K562 (cell line): ENCODE data around the gene RNF44. TPM values are rescaled to one million over a fixed set of nuclear protein-coding genes. Genes with fewer than 3 reads are reported as not detected.

Experiments
- ATAC-seq: fragments of 200-7000 bp; cut with Tn5 transposase; 3 replicates; pipeline ENCODE4 v1.9.1; 2020; ENCODE audit warnings: moderate library complexity
- BruUV-seq: library from RNA; stranded (reverse); fragments of 400-500 nt; replicated peaks from 2 replicates; lab custom pipeline; 2021; lab: Mats Ljungman, UMichigan
- CTCF ChIA-PET: fragments of 300-600 bp; formaldehyde crosslinking; extraction: SDS; loops from one replicate; lab custom pipeline; 2021; ENCODE audit warnings: low intra/inter-chr PET ratio; lab: Yijun Ruan, JAX
- POLR2A ChIA-PET: fragments of 300-600, 350-650 bp; sonication (Branson Sonifier 250); formaldehyde crosslinking; extraction: SDS; loops from one replicate; lab custom pipeline; 2021; ENCODE audit warnings: antibody characterized with exemption, inconsistent platforms; lab: Yijun Ruan, JAX
- DNase-seq, 4 experiments: peaks; one replicate each; pipeline versions ENCODE4 v3.0.0 to v3.0.0-alpha.2; 2011 to 2018; ENCODE audit warnings: low spot score in 3 of 4, mixed read lengths in 3 of 4; ENCODE audit errors: extremely low read depth in 1 of 4
- FAIRE-seq: peaks from 2 replicates; lab custom pipeline; 2011; peaks lifted over from hg19 to GRCh38; lab: Jason Lieb, UNC
- H2AFZ ChIP-seq: 2 replicates; pipeline ENCODE4 v1.6.0; 2011; ENCODE audit warnings: low read depth, low read length, control low read depth, inconsistent platforms
- H3K27ac ChIP-seq: fragments of 200-600 bp; 3 replicates; pipeline ENCODE4 v1.8.0; 2011; ENCODE audit warnings: low read depth, mild to moderate bottlenecking, control low read depth, inconsistent platforms, low read length, moderate library complexity, mixed read lengths; ENCODE audit errors: extremely low read depth
- H3K27me3 ChIP-seq, 2 experiments: fragments of 300-600 bp in 1 of 2; 2 replicates in 1 of 2; 3 replicates in 1 of 2; pipeline versions ENCODE4 v1.6.0 to v1.8.0; 2011; ENCODE audit warnings: inconsistent platforms in 2 of 2, low read length in 2 of 2, mild to moderate bottlenecking in 1 of 2, mixed read lengths in 1 of 2, moderate library complexity in 1 of 2; ENCODE audit not compliant: control insufficient read depth in 2 of 2, insufficient read depth in 2 of 2
- H3K36me3 ChIP-seq: fragments of 300-600 bp; 3 replicates; pipeline ENCODE4 v1.8.0; 2011; ENCODE audit warnings: mild to moderate bottlenecking, low read length, inconsistent platforms; ENCODE audit not compliant: control insufficient read depth, insufficient read depth
- H3K4me1 ChIP-seq, 2 experiments: fragments of 200-600 bp in 1 of 2; replicated peaks in 1 of 2; 2 replicates in 1 of 2; 3 replicates in 1 of 2; pipeline versions ENCODE4 v1.5.1 to v1.8.0; 2011; ENCODE audit warnings: inconsistent platforms in 2 of 2, low read length in 2 of 2, mild to moderate bottlenecking in 1 of 2, mixed read lengths in 1 of 2, moderate library complexity in 1 of 2; ENCODE audit not compliant: control insufficient read depth in 2 of 2, insufficient read depth in 2 of 2
- H3K4me2 ChIP-seq: 2 replicates; pipeline ENCODE4 v1.6.1; 2011; ENCODE audit warnings: low read length, control low read depth, inconsistent platforms, mixed read lengths; ENCODE audit not compliant: insufficient read depth
- H3K4me3 ChIP-seq: fragments of 200-600 bp; sonication (generic), shearing (Covaris generic); 2 replicates; pipeline ENCODE4 v1.5.1; 2016; ENCODE audit warnings: control low read depth, inconsistent platforms
- H3K79me2 ChIP-seq: fragments of 200-600 bp; 3 replicates; pipeline ENCODE4 v1.8.0; 2011; ENCODE audit warnings: low read length, inconsistent platforms; ENCODE audit not compliant: control insufficient read depth, insufficient read depth
- H3K9ac ChIP-seq, 2 experiments: 2 replicates each; pipeline versions ENCODE4 v1.6.0 to v1.6.1; 2011; ENCODE audit warnings: low read depth in 2 of 2, low read length in 2 of 2, control low read depth in 1 of 2, inconsistent platforms in 1 of 2, mild to moderate bottlenecking in 1 of 2, mixed read lengths in 1 of 2; ENCODE audit not compliant: insufficient read depth in 1 of 2
- H3K9me1 ChIP-seq: one replicate; pipeline ENCODE4 v1.6.0; 2011; ENCODE audit warnings: inconsistent platforms, mild to moderate bottlenecking, low read length, moderate library complexity; ENCODE audit not compliant: control insufficient read depth, insufficient read depth
- H3K9me3 ChIP-seq: replicated peaks from 2 replicates; pipeline ENCODE4 v1.5.1; 2011; ENCODE audit warnings: low read depth, low read length, inconsistent platforms; ENCODE audit not compliant: control insufficient read depth, insufficient read depth
- H4K20me1 ChIP-seq: replicated peaks from 2 replicates; pipeline ENCODE4 v1.6.1; 2011; ENCODE audit warnings: low read length, inconsistent platforms, mixed read lengths; ENCODE audit not compliant: control insufficient read depth, insufficient read depth
- RAD21 ChIP-seq, 2 experiments: fragments of 250-450 bp in 1 of 2; fragments of 450-650 bp in 1 of 2; sonication (Bioruptor Pico) in 1 of 2; formaldehyde crosslinking in 1 of 2; IDR thresholded peaks in 1 of 2; conservative IDR thresholded peaks in 1 of 2; 2 replicates each; pipeline versions ENCODE4 v1.4.0 to v1.8.0; 2020 to 2022; ENCODE audit warnings: mild to moderate bottlenecking in 2 of 2, moderate library complexity in 1 of 2
- ZC3H4 ChIP-seq: sonication (generic); formaldehyde crosslinking; IDR thresholded peaks from 2 replicates; pipeline ENCODE4 v1.9.0; 2021; ENCODE audit warnings: missing genetic modification reagents, borderline replicate concordance
- WGBS: fragments of 100-300 bp; shearing (Covaris generic); methylation state at CpG from one replicate; pipeline ENCODE4 v1.1.6; 2016; ENCODE audit warnings: low coverage, mixed read lengths; ENCODE audit not compliant: insufficient coverage; ENCODE audit errors: missing lambda C conversion rate; 5-methylcytosine and 5-hydroxymethylcytosine counted together
- in situ Hi-C: fragments of 300-500 bp; cut with MboI; formaldehyde crosslinking; loops from 4 replicates; pipeline ENCODE4 v1.15.0; 2018; ENCODE audit warnings: inconsistent platforms, mixed read lengths
- intact Hi-C: fragments of 100-400 bp; cut with micrococcal nuclease; formaldehyde crosslinking; loops from 2 replicates; pipeline ENCODE4 v1.14.2; 2022
- polyA plus RNA-seq, 8 experiments: library from polyadenylated mRNA; depleted of rRNA in 4 of 8; stranded (reverse) in 5 of 8; unstranded in 3 of 8; fragments of >200 nt; fragmentation: Nextera tagmentation in 2 of 8; fragmentation: Illumina TruSeq in 1 of 8; extraction: Ambion mirVana in 2 of 8; extraction: Trizol in 1 of 8; gene quantifications; 2 replicates each; pipeline versions ENCODE4 v1.2.1 to v1.2.3, GENCODE V29; 2011 to 2014; ENCODE audit warnings: inconsistent platforms in 1 of 8, missing spikeins in 1 of 8
- total RNA-seq, 7 experiments: library from RNA; depleted of rRNA in 6 of 7; stranded (reverse); fragments of >200 nt in 6 of 7; fragmentation: Illumina TruSeq in 2 of 7; extraction: Trizol in 2 of 7; gene quantifications; 2 replicates each; pipeline versions ENCODE4 v1.2.1 to v1.2.3, GENCODE V29; 2011 to 2021; ENCODE audit warnings: low replicate concordance in 1 of 7
- TF ChIP-seq, protein P1 (sequence below), 3 experiments: IDR thresholded peaks in 2 of 3; conservative IDR thresholded peaks in 1 of 3; 2 replicates each; pipeline ENCODE4 v1.5.1; 2011 to 2012; ENCODE audit warnings: low read length in 3 of 3, mild to moderate bottlenecking in 3 of 3, control low read depth in 2 of 3, improper control_type of control experiment in 1 of 3, inconsistent platforms in 1 of 3, low read depth in 1 of 3, mixed read lengths in 1 of 3, moderate library complexity in 1 of 3; ENCODE audit not compliant: insufficient read depth in 2 of 3

The RNF44 gene
- total and polyA plus RNA-seq, 9 of the 15 experiments (the other 6 are each of a cell fraction or from before 2014, with no cell fraction given): 1.6 to 82.6 (median 7.4) TPM

- Histone ChIP-seq H3K9me1 (no peaks in the 10 kb centered on the region), H3K9ac (no peak overlapping the region; a peak in 1 of 4 replicates), H3K4me2 (no peak overlapping the region), H2AFZ (no peak overlapping the region), H3K9me3 (no peaks in the 10 kb centered on the region), H3K27ac (no peak overlapping the region), H3K4me3 (no peak overlapping the region), H3K4me1 (peaks cover 0 to 25% of the 10 kb centered on the region in 2 experiments; a peak in 3 of 5 replicates), H3K36me3 (no peaks in the 10 kb centered on the region), H3K27me3 (peaks cover 19 to 55% of the 10 kb centered on the region in 2 experiments; a peak in 4 of 5 replicates), H3K79me2 (no peaks in the 10 kb centered on the region), H4K20me1 (peaks cover 2% of the 10 kb centered on the region; the same call in 1 of the 2 replicates)
- DNase-seq: no peak
- peak; percentile 35; the same call in 2 of the 3 replicates for ATAC-seq
- TF ChIP-seq RAD21 (CRISPR knock-in tag; conservative IDR thresholded peaks at IDR 0.05 in 1 of 2, IDR thresholded peaks at IDR 0.05 in 1 of 2) (peak in 1 of 2 experiments; percentile 36; a peak in 2 of 4 replicates), ZC3H4 (CRISPR knock-in tag) (no peak)
- TF ChIP-seq, protein P1, sequence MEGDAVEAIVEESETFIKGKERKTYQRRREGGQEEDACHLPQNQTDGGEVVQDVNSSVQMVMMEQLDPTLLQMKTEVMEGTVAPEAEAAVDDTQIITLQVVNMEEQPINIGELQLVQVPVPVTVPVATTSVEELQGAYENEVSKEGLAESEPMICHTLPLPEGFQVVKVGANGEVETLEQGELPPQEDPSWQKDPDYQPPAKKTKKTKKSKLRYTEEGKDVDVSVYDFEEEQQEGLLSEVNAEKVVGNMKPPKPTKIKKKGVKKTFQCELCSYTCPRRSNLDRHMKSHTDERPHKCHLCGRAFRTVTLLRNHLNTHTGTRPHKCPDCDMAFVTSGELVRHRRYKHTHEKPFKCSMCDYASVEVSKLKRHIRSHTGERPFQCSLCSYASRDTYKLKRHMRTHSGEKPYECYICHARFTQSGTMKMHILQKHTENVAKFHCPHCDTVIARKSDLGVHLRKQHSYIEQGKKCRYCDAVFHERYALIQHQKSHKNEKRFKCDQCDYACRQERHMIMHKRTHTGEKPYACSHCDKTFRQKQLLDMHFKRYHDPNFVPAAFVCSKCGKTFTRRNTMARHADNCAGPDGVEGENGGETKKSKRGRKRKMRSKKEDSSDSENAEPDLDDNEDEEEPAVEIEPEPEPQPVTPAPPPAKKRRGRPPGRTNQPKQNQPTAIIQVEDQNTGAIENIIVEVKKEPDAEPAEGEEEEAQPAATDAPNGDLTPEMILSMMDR (IDR thresholded peaks at IDR 0.05 in 2 of 3, conservative IDR thresholded peaks at IDR 0.05 in 1 of 3; ENCODE audit: insufficient read depth in 2 of 3, low read depth in 1 of 3, low read length in 3 of 3): peak; percentile 19 to 38 (median 34); a peak in 2 of 6 replicates
- 8% methylated on average over 6 of the region's 6 CpGs for WGBS
- ChIA-PET CTCF (no interaction called here), POLR2A (interaction anchor here (1.2 kb wide), 1 partner anchor 149 kb away, joined by 3 read pairs; no protein-coding TSS in a partner anchor)
- intact Hi-C loops: loop anchor here (2.0 to 10.0 kb wide), 2 partner anchors 75 to 153 kb away; partner anchors contain the start of genes CLTB and TSPAN17
- no TSS peak for BruUV-seq
- FAIRE-seq: no peak
- in situ Hi-C loops: no loop called here
Observed at GRCh38 chr5:176570044-176570443, 32.8 kb upstream of the RNF44 start.
